ENCODE measurements around the gene DGKD.
"Not testable (repeated sequence)": the region's sequence is repeated elsewhere in the genome, so short reads cannot be mapped to it uniquely, and the experiment has no call there.

Gene DGKD

GRCh38 chr2:233389601-233390125 is 35.4 kb downstream of the DGKD start:
- DNase-seq (ENCODE audit: low read depth): no peak
- no peak overlapping the region for H3K4me3 ChIP-seq (ENCODE audit: low read length)
- TF ChIP-seq CTCF (IDR thresholded peaks at IDR 0.05; ENCODE audit: insufficient read depth, low read depth, low read length, missing control alignments): no peak

- H3K4me3 ChIP-seq (ENCODE audit: low read length): no peak overlapping the region
- no peak for DNase-seq (ENCODE audit: low read depth)
- TF ChIP-seq CTCF (IDR thresholded peaks at IDR 0.05; ENCODE audit: insufficient read depth, low read depth, low read length, missing control alignments): no peak
These were observed 41.4 kb downstream of the DGKD start for GRCh38 chr2:233395687-233396086.

- H3K4me3 ChIP-seq (ENCODE audit: low read length); DNase-seq (ENCODE audit: low read depth): not testable (repeated sequence)
These were observed 42.7 kb downstream of the DGKD start for GRCh38 chr2:233396726-233397665.

GRCh38 chr2:233399306-233400225 is 45.3 kb downstream of the DGKD start:
- no peak for DNase-seq (ENCODE audit: low read depth)
- no peak overlapping the region for H3K4me3 ChIP-seq (ENCODE audit: low read length)

GRCh38 chr2:233400341-233400740 is 46.0 kb downstream of the DGKD start:
- H3K4me3 ChIP-seq (ENCODE audit: low read length): no peak overlapping the region
- no peak for TF ChIP-seq CTCF (IDR thresholded peaks at IDR 0.05; ENCODE audit: insufficient read depth, low read depth, low read length, missing control alignments)
- no peak for DNase-seq (ENCODE audit: low read depth)

More at GRCh38 chr2:233399306-233400225, 45.3 kb downstream of the DGKD start:
- no peak for TF ChIP-seq CTCF (IDR thresholded peaks at IDR 0.05; ENCODE audit: insufficient read depth, low read depth, low read length, missing control alignments)

GRCh38 chr2:233400961-233401360 is 46.7 kb downstream of the DGKD start:
- no peak overlapping the region for H3K4me3 ChIP-seq (ENCODE audit: low read length)
- DNase-seq (ENCODE audit: low read depth): no peak
- no peak for TF ChIP-seq CTCF (IDR thresholded peaks at IDR 0.05; ENCODE audit: insufficient read depth, low read depth, low read length, missing control alignments)

- no peak overlapping the region for H3K4me3 ChIP-seq (ENCODE audit: low read length)
- no peak for TF ChIP-seq CTCF (IDR thresholded peaks at IDR 0.05; ENCODE audit: insufficient read depth, low read depth, low read length, missing control alignments)
- no peak for DNase-seq (ENCODE audit: low read depth)
These were observed 48.1 kb downstream of the DGKD start for GRCh38 chr2:233402346-233402745.
